GM21515 (cell line): ENCODE results near the gene RRAD.
"Not testable (repeated sequence)": the region's sequence is repeated elsewhere in the genome, so short reads cannot be mapped to it uniquely, and the experiment has no call there.

Source experiments
- ATAC-seq: cut with Tn5 transposase; IDR thresholded peaks from one replicate; pipeline ENCODE4 v1.9.1; 2021; ENCODE audit not compliant: unreplicated experiment

The RRAD gene

GRCh38 chr16:66901626-66902025, 23.7 kb downstream of the RRAD start:
- ATAC-seq: no peak

GRCh38 chr16:66900721-66901441, 24.5 kb downstream of the RRAD start:
- ATAC-seq: no peak

GRCh38 chr16:66899945-66900710, 25.2 kb downstream of the RRAD start:
- ATAC-seq: no peak

- ATAC-seq: no peak
Observed at GRCh38 chr16:66899310-66899944, 25.9 kb downstream of the RRAD start.

- no peak for ATAC-seq
Observed at GRCh38 chr16:66898933-66899309, 26.4 kb downstream of the RRAD start.

- ATAC-seq: no peak
Observed at GRCh38 chr16:66898207-66898606, 27.1 kb downstream of the RRAD start.

GRCh38 chr16:66896682-66897081, 28.7 kb downstream of the RRAD start:
- not testable (repeated sequence) for ATAC-seq

GRCh38 chr16:66895999-66896398, 29.3 kb downstream of the RRAD start:
- no peak for ATAC-seq

- ATAC-seq: no peak
Observed at GRCh38 chr16:66895689-66895979, 29.7 kb downstream of the RRAD start.

- no peak for ATAC-seq
Observed at GRCh38 chr16:66894948-66895688, 30.2 kb downstream of the RRAD start.

GRCh38 chr16:66894055-66894454, 31.3 kb downstream of the RRAD start:
- ATAC-seq: no peak

GRCh38 chr16:66891797-66892196, 33.5 kb downstream of the RRAD start:
- ATAC-seq: no peak

- ATAC-seq: no peak
Observed at GRCh38 chr16:66891360-66891759, 34.0 kb downstream of the RRAD start.

GRCh38 chr16:66890799-66891198, 34.5 kb downstream of the RRAD start:
- ATAC-seq: no peak

GRCh38 chr16:66889622-66890021, 35.7 kb downstream of the RRAD start:
- no peak for ATAC-seq

- ATAC-seq: no peak
Observed at GRCh38 chr16:66888647-66889615, 36.4 kb downstream of the RRAD start.

GRCh38 chr16:66886914-66887313, 38.4 kb downstream of the RRAD start:
- ATAC-seq: no peak

- ATAC-seq: no peak
Observed at GRCh38 chr16:66886321-66886720, 39.0 kb downstream of the RRAD start.

GRCh38 chr16:66885491-66885890, 39.8 kb downstream of the RRAD start:
- ATAC-seq: no peak

- no peak for ATAC-seq
Observed at GRCh38 chr16:66882702-66883101, 42.6 kb downstream of the RRAD start.
